GM19395 (cell line): ENCODE data around the gene CTU2.

Source experiments
- ATAC-seq: cut with Tn5 transposase; IDR thresholded peaks from one replicate; pipeline ENCODE4 v1.9.1; 2021; ENCODE audit warnings: mild to moderate bottlenecking, moderate library complexity; ENCODE audit not compliant: unreplicated experiment

CTU2 gene

GRCh38 chr16:88726408-88726749 lies 20.1 kb downstream of the CTU2 start:
- no peak for ATAC-seq

GRCh38 chr16:88726981-88727380 lies 20.7 kb downstream of the CTU2 start:
- no peak for ATAC-seq

GRCh38 chr16:88727871-88728270 lies 21.6 kb downstream of the CTU2 start:
- no peak for ATAC-seq

DNA sequence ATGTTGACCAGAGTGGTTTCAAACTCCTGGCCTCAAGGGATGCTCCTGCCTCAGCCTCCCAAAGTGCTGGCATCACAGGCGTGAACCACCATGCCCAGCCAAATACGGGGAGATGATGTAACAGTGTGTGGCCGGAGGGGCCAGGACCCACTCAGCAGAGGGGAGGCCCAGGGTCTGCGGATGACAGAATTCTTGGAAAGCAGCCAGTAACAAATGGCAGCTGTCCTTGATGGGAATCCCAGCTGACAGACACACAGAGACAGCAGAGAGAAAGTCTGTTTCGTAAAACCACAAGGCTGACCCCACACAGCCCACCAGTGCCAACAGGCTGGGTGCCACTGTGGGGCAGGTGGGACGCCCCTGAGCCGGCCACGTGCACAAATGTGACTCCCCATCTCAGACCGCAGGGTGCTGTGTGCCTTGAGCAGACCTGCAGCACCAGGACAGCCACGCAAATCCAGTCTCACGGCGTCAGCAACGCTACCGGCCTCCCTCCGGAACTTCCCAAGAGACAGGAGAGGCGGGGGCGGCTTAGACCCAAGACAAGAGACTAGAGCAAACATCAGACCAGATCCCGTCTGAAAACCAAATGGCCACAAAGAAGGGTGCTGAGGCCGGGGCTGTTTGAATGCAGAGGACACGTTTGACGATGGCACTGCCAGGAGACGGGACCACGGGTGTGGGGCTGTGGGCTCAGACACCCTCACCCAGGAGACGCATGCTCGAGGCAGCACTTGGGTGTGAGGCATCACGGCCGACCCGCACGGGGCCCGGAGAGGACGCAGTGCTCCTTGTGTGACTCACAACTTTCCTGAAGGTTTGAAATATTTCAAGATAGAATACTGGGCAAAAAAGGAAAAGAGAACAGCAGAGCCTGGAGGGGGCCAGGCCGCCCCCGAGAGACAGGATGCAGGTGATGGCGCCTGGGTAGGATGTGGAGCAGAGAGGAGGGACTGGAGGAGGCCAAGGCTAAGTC lies 24.6 kb downstream of the CTU2 start:
- ATAC-seq = no peak

DNA sequence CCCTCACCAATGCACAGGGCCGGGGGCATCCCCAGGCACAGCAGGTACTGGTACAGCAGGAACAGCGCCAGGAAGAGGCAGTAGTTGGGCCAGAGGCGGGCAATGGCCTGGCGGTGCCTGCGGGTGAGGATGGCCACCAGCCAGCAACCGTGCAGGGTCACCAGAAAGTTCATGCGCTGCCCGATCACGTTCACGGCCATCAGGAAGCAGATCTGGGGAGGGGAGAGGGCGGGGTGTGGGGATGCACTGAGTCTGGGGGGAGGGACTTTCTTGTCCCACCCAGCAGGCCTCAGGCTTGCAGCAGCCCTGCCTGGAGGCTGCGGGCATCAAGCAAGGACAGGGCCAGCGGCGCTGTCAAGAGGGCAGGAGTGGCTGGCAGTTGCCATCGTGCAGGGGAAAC lies 25.4 kb downstream of the CTU2 start:
- ATAC-seq = no peak

- no peak for ATAC-seq
These were observed 26.1 kb downstream of the CTU2 start for GRCh38 chr16:88732172-88732960.

DNA sequence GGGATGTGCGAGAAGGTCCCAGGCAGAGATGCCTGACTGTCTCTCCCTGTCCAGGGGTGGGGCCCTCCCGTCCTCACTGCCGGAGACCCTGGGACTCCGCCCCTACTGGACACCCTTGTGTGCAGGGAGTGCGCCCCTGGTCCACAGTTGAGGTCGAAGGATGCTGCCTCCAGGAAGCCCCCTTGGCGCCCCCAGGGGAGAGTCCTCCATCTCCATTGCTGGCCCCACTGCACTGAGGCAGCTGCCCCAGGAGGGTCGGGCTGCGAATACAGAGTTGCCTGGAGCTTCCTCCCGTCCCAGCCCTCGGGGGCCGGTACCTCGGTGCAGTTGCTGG lies 26.6 kb downstream of the CTU2 start:
- ATAC-seq = no peak

DNA sequence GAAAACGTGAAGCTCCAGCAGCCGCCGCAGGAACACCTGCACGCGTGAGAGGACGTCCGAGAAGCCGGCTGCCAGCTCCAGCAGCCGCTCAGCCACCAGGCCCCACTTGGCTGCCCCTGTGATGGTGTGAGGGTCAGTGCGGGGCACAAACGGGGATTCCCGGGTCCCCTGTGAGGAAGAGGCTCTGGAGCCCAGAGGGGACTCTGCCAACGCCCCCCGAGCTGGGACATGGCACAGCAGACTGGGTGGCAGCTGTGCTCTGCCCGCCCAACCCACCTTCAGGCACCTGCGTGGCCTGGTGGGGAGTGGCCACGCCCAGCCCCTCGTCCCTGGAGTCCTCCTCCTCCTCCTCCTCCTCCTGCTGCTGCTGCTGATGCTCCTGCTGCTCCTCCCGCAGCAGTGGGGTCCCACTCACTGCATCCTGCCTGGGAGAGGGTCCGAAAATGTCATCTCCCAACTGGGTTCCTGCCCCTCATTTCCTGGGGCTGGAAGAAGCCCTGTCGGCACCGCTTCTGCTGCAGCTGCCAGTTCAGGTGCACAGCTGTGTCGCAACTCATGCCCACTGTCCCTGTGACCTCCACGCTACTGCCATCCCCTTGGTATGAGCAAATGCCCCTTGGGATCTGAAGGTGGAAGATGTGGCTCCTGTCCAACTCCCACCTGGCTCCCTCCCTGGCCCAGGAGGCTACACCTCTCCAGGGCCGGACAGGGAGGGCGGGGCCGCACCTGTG lies 27.5 kb downstream of the CTU2 start:
- ATAC-seq = no peak

- ATAC-seq = no peak
These were observed 28.0 kb downstream of the CTU2 start for GRCh38 chr16:88734361-88734728.

DNA sequence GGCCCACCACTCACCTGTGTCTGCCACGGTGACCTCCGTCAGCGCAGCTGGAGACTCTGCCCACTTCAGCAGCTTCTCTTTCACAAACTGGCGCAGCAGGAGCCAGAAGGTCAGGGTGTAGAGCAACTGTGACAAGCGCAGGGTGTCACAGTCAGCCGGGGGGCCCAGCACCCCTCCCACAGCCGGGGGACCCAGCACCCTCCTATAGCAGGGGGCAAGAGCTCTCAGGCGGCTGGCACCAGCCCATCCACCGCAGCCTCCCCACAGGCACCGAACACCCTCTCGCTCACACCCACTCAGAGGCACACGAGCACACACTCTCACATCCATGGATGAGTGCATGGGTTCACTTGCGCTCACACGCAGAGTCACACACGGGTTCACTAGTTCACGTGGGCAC lies 28.8 kb downstream of the CTU2 start:
- ATAC-seq = no peak

DNA sequence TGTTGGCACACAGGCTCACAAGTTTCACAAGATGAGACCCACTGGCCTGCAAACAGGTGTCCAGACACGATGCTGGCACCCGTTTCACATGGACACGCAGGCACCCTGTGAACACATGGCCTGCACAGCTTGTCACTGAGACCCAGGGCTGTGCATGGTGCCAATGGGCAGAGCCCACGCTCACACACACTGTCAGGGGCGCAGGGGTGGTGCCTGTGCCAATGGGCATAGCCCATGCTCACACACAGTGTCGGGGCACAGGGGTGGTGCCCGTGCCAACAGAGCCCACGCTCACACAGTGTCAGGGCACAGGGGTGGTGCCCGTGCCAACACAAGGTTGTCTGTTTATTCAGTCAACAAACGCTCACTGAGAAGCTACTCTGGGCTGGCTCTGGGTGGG lies 29.3 kb downstream of the CTU2 start:
- no peak for ATAC-seq

- no peak for ATAC-seq
These were observed 29.8 kb downstream of the CTU2 start for GRCh38 chr16:88736088-88736487.

- no peak for ATAC-seq
These were observed 30.2 kb downstream of the CTU2 start for GRCh38 chr16:88736496-88736895.

- ATAC-seq = peak; percentile 69
These were observed 31.2 kb downstream of the CTU2 start for GRCh38 chr16:88737298-88738150.

GRCh38 chr16:88738151-88739084 lies 32.1 kb downstream of the CTU2 start:
- ATAC-seq = no peak

- no peak for ATAC-seq
These were observed 33.1 kb downstream of the CTU2 start for GRCh38 chr16:88739139-88739976.

DNA sequence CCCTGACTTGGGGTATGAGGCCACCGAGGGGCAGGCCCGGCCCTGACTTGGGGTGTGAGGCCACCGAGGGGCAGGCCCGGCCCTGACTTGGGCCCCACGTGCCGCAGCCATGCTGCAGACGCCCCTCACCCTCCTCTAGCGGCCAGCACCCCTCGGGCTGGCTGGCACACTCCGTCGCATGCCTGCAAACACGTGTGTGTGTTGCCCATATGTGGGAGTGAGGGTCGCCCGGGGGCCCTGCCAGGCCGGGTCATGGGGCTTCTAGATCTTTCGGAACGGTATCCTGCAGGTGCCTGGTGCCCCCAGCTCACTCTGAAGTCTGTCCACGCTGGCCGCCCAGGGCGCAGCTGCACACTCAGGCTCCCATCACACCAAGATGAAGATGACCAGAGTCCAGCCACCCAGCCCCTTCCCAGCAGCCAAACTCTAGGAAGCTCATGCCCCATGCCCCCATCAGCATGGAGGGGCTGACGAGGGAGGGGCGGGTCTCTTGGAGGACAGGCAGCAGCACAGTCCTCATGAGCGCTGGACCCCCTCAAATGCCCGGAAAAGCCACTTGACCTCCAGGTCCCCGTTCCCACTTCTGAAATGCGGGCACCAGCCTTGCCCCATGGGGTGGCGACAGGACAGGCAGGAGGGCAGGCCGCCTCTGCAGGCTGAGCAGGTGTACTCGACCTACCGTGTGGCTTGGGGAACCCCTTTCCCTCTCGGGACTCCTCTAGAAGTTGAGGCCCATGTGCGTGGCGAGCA lies 33.8 kb downstream of the CTU2 start:
- ATAC-seq = no peak

- ATAC-seq = no peak
These were observed 34.4 kb downstream of the CTU2 start for GRCh38 chr16:88740727-88741055.
